Glomerular endothelial cell (primary cell): ENCODE results near the gene ANKH. TPM values are rescaled to one million over a fixed set of nuclear protein-coding genes. Genes with fewer than 3 reads are reported as not detected.
"Not testable (repeated sequence)": the region's sequence is repeated elsewhere in the genome, so short reads cannot be mapped to it uniquely, and the experiment has no call there.

Experiments
- DNase-seq: peaks from one replicate; pipeline ENCODE4 v3.0.0-alpha.2; 2011; ENCODE audit warnings: low read depth, low spot score; ENCODE audit errors: extremely low read depth
- total RNA-seq: library from RNA; depleted of rRNA; stranded (reverse); fragments of >200 nt; gene quantifications from 2 replicates; pipeline ENCODE4 v1.2.3, GENCODE V29; 2015

Gene ANKH
- total RNA-seq, 1 donor from 2014 or later, result 20.1 TPM

GRCh38 chr5:14797385-14797784, 74.2 kb downstream of the ANKH start:
- not testable (repeated sequence) for DNase-seq

GRCh38 chr5:14794583-14795230, 76.9 kb downstream of the ANKH start:
- no peak for DNase-seq

- no peak for DNase-seq
Observed at GRCh38 chr5:14793851-14794250, 77.7 kb downstream of the ANKH start.

- DNase-seq, result no peak
Observed at GRCh38 chr5:14790911-14791310, 80.7 kb downstream of the ANKH start.

GRCh38 chr5:14790220-14790619, 81.4 kb downstream of the ANKH start:
- no peak for DNase-seq

- no peak for DNase-seq
Observed at GRCh38 chr5:14787801-14788579, 83.6 kb downstream of the ANKH start.

- DNase-seq, result no peak
Observed at GRCh38 chr5:14783691-14784090, 87.9 kb downstream of the ANKH start.

- no peak for DNase-seq
Observed at GRCh38 chr5:14782591-14782990, 89.0 kb downstream of the ANKH start.

- DNase-seq, result no peak
Observed at GRCh38 chr5:14781106-14781505, 90.5 kb downstream of the ANKH start.

- no peak for DNase-seq
Observed at GRCh38 chr5:14779975-14780374, 91.6 kb downstream of the ANKH start.

- DNase-seq, result no peak
Observed at GRCh38 chr5:14778792-14779070, 92.8 kb downstream of the ANKH start.

GRCh38 chr5:14777932-14778791, 93.4 kb downstream of the ANKH start:
- no peak for DNase-seq

- DNase-seq, result no peak
Observed at GRCh38 chr5:14777187-14777586, 94.4 kb downstream of the ANKH start.

- DNase-seq, result no peak
Observed at GRCh38 chr5:14776602-14777001, 95.0 kb downstream of the ANKH start.

GRCh38 chr5:14775857-14776256, 95.7 kb downstream of the ANKH start:
- DNase-seq, result no peak

GRCh38 chr5:14773588-14773987, 98.0 kb downstream of the ANKH start:
- DNase-seq, result no peak

GRCh38 chr5:14771972-14772371, 99.6 kb downstream of the ANKH start:
- DNase-seq, result no peak

GRCh38 chr5:14771189-14771588, 100.4 kb downstream of the ANKH start:
- DNase-seq, result no peak

GRCh38 chr5:14768508-14769365, 102.8 kb downstream of the ANKH start:
- DNase-seq, result no peak

- DNase-seq, result no peak
Observed at GRCh38 chr5:14767735-14768507, 103.7 kb downstream of the ANKH start.
